Peyer's patch (tissue), 4 donors: ENCODE measurements around the gene IQCH.
"Not testable (repeated sequence)": the region's sequence is repeated elsewhere in the genome, so short reads cannot be mapped to it uniquely, and the experiment has no call there.

Experiments used
- CTCF ChIP-seq, 6 experiments: fragments of 450-650 bp in 4 of 6; fragments of 200-600 bp in 2 of 6; sonication (generic) in 1 of 6; IDR thresholded peaks; one replicate each; pipeline ENCODE4 v1.5.1; 2017 to 2019; ENCODE audit warnings: antibody characterized with exemption in 6 of 6, mild to moderate bottlenecking in 3 of 6, moderate library complexity in 1 of 6
- POLR2A ChIP-seq, 2 donors: fragments of 450-650 bp; IDR thresholded peaks; one replicate each; pipeline ENCODE4 v1.5.1; 2017; ENCODE audit warnings: antibody characterized with exemption in 2 of 2, mild to moderate bottlenecking in 2 of 2, moderate library complexity in 2 of 2

- not testable (repeated sequence) for TF ChIP-seq POLR2A, CTCF (IDR thresholded peaks at IDR 0.05)
Observed at GRCh38 chr15:67285625-67286024, 31.0 kb downstream of the IQCH start.
